NCI-H446 (cell line): ENCODE results near the gene NUTM1.
"Not testable (repeated sequence)": the region's sequence is repeated elsewhere in the genome, so short reads cannot be mapped to it uniquely, and the experiment has no call there.

ENCODE experiments used
- DNase-seq, 2 experiments: peaks; one replicate each; lab custom pipeline; 2025; lab: John Stamatoyannopoulos, UW

The NUTM1 gene

DNA sequence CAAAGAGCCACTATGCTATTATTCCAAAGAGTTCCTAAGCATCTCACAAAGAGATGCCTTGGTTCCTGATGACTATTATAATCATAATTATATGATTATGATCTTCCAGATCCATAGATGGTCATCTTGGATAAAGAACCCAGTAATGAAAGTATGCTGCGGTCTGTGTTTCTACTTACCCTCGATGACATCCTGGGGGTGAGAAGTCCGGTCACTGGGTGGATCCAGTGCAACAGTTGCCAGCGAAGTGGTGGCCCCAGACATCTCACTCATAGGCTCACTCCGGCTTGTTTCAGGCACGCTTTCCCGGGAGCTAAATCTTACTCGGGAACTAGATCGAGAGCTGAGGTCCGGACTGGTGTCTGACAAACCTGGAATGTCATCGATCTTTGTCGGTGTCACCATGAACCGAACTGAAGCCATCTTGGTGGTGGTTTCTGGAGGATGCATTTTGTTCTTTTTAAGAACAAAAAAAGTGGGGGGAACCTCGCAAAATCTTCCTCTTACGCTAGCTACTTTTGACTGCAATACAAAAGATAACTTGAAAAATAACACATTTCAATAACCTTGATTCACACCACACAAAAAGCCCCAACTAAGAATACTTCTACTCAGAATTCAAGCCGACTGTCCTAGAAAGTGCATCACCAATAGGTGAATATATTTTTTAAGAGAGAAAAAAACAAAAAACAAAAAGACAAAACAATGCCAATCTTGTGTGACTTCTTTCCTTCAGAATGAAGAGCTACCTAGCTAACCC is 6.7 kb upstream of the NUTM1 start:
- no peak for DNase-seq

DNA sequence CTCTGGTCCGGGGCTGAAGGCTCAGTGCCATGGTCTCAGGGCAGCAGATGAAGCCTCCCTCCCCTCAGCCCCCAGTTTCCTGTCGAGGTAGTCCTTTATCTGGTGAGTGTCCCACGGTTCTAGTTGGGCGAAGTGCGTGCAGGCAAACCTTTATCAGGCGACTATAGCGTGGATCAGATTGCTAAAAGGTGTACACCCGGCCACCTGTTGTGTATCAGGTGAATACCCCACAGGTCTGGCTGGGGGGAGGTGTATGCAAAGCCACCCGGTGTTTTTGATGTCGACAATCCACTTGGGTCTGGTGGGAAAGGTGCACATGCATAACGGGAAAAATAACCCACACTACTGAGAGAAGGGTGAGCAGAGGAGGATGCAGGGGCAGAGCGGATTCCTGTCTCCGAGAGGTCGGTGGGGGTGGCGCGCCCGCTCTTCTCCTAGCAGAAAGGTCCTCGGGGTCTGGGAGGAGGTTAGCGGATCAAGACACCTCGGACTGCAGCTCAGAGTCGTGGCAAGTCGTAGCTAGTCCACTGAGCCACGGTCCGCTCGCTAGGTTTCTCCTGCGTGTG is 6.0 kb upstream of the NUTM1 start:
- DNase-seq = no peak

GRCh38 chr15:34337557-34338306 is 5.4 kb upstream of the NUTM1 start, which contains the start of gene SLC12A6:
SLC12A6 (minus strand) TSS chr15:34337781; CDS start chr15:34336680, 1,101 bp downstream.
- DNase-seq = peak; percentile 49 to 87

DNA sequence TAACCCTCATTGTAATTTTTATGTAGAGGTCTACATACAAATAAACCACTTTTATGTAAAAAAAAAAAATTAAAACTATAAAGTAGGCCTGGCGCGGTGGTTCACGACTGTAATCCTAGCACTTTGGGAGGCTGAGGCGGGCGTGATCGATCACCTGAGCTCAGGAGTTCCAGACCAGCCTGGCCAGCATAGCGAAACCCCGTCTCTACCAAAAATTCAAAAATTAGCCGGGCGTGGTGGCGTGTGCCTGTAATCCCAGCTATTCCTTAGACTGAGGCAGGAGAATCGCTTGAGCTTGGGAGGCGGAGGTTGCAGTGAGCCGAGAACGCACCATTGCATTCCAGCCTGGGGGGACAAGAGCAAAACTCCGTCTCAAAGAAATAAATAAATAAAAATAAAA is 4.8 kb upstream of the NUTM1 start:
- DNase-seq = no peak

- DNase-seq = no peak
Measured at GRCh38 chr15:34339946-34340345, 3.2 kb upstream of the NUTM1 start.

GRCh38 chr15:34341381-34342212 is 1.5 kb upstream of the NUTM1 start:
- DNase-seq = no peak

- not testable (repeated sequence) for DNase-seq
Measured at GRCh38 chr15:34342213-34342736, 840 bp upstream of the NUTM1 start.

DNA sequence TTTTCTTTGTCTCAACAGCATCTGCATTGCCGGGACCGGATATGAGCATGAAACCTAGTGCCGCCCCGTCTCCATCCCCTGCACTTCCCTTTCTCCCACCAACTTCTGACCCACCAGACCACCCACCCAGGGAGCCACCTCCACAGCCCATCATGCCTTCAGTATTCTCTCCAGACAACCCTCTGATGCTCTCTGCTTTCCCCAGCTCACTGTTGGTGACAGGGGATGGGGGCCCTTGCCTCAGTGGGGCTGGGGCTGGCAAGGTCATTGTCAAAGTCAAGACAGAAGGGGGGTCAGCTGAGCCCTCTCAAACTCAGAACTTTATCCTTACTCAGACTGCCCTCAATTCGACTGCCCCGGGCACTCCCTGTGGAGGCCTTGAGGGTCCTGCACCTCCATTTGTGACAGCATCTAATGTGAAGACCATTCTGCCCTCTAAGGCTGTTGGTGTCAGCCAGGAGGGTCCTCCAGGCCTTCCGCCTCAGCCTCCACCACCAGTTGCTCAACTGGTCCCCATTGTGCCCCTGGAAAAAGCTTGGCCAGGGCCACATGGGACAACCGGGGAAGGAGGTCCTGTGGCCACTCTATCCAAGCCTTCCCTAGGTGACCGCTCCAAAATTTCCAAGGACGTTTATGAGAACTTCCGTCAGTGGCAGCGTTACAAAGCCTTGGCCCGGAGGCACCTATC is 5.0 kb downstream of the NUTM1 start:
- no peak for DNase-seq

DNA sequence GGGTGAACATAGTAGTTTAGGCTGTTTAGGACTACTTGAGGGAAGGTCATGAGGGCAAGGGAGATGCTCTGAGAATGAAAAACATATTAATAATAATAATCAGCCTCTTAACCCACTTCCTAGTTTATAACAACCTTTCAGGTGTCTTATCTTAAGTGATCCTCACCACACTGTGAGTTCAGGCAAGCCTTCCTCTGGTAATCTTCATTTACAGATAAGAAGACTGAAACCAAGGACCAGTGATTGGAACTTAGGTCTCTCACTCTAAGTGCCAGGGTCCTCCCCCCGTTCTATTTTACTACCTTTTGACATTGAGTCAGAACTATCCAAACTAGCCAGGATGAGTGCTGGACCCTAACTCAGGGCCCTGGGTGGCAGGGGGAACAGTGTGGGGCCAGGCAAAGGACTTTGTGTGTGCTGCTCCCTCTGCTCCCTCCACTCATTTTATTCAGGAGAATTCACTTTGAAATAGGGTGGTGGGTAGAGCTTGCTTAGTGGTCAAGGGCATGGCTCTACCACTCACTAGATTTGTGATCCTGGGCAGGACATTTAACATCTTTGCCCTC is 5.7 kb downstream of the NUTM1 start:
- DNase-seq = no peak

GRCh38 chr15:34349769-34350168 is 6.7 kb downstream of the NUTM1 start:
- no peak for DNase-seq

- DNase-seq = not testable (repeated sequence)
Measured at GRCh38 chr15:34352996-34353395, 9.9 kb downstream of the NUTM1 start.

DNA sequence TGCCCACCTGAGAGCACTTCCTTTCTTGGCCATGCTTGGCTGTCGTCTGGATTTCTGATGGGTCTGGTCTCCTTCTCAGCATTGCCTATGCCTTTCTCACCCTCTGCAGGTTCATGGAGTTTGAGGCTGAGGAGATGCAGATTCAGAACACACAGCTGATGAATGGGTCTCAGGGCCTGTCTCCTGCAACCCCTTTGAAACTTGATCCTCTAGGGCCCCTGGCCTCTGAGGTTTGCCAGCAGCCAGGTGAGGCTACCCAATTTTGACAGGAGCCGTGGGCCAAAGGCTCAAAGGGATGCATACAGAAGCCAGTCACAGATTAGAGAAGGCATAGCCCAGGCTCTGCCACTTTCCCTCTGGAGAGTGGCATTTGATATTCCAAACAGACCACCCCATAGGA is 10.5 kb downstream of the NUTM1 start:
- DNase-seq = no peak

GRCh38 chr15:34354286-34354685 is 11.2 kb downstream of the NUTM1 start:
- no peak for DNase-seq

GRCh38 chr15:34355241-34355640 is 12.1 kb downstream of the NUTM1 start:
- DNase-seq = no peak

- no peak for DNase-seq
Measured at GRCh38 chr15:34357653-34358052, 14.5 kb downstream of the NUTM1 start.

GRCh38 chr15:34358367-34358766 is 15.3 kb downstream of the NUTM1 start:
- DNase-seq = no peak

- DNase-seq = no peak
Measured at GRCh38 chr15:34358948-34359347, 15.8 kb downstream of the NUTM1 start.

DNA sequence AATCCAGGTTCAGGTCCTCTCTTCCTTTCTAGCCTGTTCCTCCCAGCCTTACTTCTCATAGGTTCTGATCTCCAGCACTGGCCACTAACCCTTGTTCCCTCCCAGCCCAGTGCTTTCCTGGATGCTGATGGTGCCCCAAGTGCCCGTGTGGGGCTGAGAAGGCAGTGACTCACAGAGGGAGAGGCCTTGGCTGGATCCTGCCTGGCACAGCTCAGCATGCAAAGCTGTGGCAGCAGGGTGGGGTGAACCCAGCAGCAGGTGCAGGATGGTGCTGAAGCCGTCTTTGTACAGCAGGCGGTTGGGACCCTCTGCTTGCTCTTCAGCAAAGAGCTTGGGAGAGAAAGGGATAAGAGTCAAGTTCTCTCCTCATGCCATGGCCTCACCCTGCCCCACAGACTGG is 16.3 kb downstream of the NUTM1 start:
- DNase-seq = no peak

GRCh38 chr15:34360298-34360697 is 17.2 kb downstream of the NUTM1 start:
- no peak for DNase-seq

DNA sequence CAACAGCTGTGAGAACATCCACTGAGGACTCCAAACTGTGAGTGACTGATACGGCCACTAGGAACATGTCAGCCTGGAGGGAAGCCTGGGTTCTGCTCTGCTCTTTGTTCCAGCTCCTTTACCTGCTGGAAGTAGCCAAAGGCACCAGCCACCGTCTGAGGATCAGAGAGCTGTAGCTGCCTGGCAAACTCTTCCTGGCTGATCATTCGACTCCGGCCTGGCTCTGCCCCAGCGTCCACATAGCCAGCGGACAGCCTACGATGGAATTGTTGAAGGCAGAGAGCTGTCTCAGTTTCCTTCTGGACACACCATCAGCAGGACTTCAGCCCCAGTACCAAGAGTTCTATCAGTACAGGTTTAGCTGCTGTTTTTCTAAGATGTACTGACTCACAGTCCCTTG is 18.2 kb downstream of the NUTM1 start:
- no peak for DNase-seq
